GM18502 (cell line): ENCODE data around the gene TPSG1.
"Not testable (repeated sequence)": the region's sequence is repeated elsewhere in the genome, so short reads cannot be mapped to it uniquely, and the experiment has no call there.

Source experiments
- ATAC-seq: cut with Tn5 transposase; IDR thresholded peaks from one replicate; pipeline ENCODE4 v1.9.1; 2021; ENCODE audit warnings: mild to moderate bottlenecking; ENCODE audit not compliant: unreplicated experiment, poor library complexity

Gene TPSG1

DNA sequence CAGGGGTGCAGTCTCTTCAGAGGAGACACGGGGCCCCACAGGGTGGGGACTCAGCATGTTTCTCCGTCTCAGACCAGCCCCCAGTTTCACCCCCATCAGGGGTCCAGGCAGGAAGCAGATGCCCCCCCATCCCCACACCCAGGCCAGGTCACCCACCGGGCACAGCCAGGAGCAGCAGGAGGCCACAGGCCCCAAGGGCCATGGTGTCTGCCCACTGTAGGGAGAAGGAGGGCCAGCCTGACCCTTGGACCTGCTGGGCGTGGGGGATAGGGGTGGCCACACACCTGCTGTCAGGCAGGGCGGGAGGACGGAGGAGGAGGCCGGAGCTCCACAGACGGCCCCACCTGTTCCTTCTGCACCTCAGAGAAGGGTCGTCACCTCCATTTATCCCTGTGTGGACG, at the start of gene TPSG1:
TPSG1 (minus strand) TSS at position 218 of the 401 bp plus-strand sequence; CDS start at position 202, 16 bp downstream.
- no peak for ATAC-seq

DNA sequence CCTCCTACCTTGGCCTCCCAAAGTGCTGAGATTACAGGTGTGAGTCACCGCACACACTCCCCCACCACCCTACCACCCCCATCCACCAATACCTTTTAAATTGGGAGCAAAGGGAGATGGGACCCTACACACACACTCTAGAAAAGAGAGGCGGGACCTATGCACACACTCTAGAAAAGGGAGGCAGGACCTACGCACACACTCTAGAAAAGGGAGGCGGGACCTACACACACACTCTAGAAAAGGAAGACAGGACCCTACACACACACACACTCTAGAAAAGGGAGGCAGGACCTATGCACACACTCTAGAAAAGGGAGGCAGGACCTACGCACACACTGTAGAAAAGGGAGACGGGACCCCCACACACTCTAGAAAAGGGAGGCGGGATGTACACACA, 49.7 kb upstream of the TPSG1 start:
- ATAC-seq: no peak

DNA sequence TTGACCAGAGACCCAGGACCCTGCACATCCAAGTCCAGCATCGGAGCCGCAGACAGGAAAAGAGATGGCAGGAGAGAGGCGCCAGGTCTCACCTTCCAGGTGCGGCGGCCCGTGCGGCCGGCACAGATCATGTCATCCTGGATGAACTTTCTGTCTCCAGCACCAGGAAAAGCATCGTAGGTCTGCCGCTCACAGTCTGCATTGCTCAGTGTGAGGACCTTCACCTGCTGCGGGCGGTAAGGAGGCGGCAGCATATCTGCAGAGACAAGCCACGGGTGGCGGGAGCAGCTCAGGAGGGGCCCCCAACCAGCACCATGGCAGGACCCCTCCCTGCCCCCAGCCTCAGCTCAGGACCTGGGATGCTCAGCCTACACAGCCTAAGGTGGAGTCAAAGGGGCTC, 48.7 kb upstream of the TPSG1 start:
- no peak for ATAC-seq

DNA sequence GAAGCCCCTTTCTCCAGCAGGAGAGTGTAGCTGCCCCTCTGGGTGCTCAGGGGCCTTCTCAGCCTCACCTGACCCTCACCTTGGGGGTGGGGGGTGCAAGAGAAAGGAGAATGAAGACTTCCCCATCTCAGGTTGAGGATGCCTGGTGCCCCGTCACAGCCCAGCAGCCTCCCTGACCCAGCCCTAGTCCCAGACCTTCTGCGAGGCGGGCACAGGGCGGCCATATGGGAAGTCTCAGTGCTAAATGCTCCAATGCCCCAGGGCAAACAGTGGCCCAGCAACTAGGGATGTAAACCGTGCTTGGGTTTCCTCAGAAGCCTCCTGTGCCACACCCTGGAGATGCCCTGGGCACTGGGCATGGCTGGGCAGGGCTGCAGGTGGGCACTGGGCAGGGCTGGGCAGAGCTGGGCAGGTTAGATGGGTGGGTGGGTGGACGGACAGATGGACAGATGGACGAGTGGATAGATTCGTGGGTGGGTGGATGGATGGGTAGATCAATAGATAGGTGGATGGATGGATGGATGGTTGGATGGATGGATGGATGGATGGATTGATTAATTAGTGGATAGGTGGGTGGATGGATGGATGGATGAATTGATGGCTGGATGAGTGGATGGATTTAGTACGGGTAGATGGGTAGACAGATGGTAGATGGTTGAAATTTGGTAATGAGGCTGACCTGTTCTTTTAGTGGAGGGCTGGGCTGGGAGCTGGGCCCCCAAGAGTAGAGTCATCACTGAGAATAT, 47.6 kb upstream of the TPSG1 start:
- ATAC-seq: no peak

DNA sequence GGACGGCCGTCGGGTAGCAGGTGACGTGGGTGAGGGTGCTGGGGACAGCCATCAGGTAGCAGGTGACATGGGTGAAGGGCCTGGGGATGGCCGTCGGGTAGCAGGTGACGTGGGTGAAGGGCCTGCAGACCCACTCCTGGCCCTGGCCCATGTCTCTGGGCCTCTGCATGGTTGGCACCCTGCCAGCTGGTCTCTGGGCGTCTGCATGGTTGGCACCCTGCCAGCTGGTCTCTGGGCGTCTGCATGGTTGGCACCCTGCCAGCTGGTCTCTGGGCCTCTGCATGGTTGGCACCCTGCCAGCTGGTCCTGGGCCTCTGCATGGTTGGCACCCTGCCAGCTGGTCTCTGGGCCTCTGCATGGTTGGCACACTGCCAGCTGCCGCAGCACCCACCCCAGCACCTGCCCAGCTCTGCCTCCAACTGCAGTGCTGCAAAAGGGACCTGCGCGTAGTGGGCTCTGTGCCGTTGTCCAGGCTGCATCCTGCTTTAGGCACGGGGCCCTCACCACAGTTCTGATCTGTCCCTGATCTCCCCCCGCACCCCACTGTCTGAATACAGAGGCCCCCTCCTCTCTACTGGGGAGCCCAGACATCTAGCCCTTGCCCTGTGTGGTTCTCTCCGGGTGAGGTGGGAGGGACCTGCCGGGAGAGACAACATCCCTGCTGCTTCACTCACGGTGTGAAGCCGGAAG, 46.8 kb upstream of the TPSG1 start:
- ATAC-seq: not testable (repeated sequence)

DNA sequence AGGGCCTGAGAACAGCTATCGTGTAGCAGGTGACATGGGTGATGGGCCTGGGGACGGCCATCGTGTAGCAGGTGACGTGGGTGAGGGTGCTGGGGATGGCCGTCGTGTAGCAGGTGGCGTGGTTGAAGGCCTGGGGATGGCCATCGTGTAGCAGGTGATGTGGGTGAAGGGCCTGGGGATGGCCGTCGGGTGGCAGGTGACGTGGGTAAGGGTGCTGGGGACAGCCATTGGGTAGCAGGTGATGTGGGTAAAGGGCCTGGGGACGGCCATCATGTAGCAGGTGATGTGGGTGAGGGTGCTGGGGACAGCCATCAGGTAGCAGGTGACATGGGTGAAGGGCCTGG, 46.3 kb upstream of the TPSG1 start:
- ATAC-seq: no peak

DNA sequence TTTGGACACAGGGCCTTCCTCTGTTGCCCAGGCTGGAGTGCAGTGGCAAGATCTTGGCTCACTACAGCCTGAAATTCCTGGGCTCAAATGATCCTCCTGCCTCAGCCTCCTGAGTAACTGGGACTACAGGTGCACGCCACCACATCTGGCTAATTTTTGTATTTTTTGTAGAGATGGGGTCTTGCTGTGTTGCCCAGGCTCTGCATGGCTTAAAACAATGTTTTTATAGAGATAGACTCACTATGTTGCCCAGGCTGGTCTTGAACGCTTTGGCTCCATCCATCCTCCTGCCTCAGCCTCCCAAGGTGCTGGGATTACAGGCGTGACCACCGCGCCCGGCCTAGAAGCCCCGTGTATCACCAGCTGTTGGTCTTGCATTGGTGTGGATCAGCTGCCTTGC, 44.4 kb upstream of the TPSG1 start:
- not testable (repeated sequence) for ATAC-seq

DNA sequence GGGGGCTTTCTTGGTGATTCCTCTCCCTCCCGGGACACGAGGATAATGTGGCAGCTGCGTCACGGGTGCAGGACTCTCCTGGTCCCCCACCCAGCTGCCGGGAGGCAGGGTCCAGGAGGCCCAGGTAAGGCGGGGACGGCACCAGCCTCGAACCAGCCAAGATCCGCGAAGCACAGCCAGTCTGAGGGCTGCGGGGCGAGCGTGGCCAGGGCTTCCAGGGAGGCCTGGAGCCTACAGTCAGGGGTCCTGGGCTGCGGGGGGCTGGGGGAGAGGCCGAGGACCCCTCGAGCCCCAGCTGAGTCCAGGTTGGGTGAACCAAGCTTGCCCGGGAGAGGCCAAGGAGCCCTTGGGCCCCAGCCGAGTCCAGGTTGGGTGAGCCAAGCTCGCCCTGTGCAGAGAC, 40.8 kb upstream of the TPSG1 start:
- ATAC-seq: no peak

DNA sequence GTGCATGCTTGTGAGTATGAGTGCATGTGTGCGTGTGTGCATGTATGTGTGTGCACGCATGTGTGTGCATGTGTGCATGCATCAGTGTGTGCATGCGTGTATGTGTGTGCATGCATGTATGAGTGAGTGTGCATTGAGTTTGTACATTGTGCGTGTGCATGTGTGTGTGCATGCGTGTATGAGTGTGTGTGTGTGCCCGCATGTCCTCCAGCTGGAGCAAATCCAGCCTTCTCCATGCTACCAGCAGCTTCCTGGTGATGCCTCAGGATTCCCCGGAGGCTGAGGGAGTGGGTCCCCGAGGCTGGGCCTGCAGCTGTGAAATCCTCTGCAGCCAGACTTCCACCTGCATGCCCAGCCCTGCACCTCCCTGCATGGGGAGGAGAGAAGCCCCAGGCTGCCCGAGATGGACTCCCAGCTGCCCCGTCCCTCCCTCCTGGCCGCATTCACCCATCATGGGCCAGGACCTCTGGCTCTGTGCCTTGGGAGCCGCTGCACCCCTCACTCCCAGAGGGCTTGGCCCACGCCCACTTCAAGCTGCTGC, 40.1 kb upstream of the TPSG1 start:
- ATAC-seq: no peak

DNA sequence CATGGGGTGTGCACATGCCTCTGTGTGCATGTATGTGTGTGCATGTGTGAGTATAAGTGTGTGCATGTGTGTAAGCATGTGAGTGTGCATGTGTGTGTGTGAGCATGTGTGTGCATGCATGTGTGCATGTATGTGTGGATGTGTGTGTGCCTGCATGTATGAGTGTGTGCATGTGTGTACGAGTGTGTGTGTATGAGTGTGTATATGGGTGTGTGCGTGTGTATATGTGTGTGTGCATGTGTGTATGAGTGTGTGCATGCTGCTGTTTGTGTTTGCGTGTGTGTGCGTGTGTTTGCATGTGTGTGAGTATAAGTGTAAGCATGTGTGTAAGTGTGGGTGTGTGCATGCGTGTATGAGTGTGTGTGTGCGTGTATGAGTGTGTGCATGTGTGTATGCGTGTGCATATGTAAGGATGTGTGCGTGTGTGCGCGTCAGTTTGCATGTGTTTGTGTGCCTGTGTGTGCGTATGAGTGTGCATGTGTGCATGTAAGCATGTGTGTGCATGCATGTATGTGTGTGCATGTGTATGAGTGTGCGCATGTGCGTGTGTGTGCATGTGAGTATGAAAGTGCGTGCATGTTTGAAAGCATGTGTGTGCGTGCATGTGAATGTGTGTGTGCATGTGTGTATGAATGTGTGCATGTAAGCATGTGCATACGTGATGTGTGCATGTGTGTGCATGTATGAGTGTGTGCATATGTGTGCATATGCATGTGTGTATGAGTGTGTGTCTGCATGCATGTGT, 39.4 kb upstream of the TPSG1 start:
- no peak for ATAC-seq

DNA sequence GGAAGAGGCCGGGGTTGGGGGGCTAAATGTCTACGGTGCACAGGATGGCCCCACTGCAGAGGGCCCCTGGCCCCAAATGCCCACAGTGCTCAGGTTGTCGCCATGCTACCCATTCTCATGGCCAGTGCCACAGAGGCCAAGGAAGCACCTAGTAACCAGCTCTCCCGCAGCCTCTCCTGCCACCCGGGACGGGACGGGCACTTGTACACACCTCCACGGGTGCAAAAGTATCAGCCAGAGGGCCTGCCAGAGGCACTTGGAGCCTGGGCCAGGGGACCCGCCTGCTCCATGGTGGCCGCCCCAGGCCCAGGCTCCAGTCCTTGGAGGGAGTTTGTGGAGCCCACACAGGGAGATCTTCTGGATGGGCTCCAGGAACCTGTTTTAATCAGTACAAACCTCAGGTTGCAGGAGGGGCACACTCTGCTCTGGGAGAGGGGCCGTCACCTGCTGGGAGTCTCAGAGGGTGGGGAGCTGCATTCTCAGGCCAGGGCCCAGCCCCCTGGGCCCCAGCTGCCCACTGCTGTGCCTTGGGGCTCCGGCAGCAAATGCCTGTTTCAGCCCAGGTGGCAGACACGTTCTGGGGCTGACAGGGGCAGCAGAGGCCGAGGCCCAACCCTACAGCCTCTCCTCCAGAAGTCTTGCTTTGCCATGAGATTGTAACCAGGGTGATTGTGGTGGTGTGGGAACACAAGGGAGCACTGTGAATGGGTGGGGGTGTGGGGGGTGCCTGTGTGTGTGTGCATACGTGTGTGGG, 38.7 kb upstream of the TPSG1 start:
- no peak for ATAC-seq

DNA sequence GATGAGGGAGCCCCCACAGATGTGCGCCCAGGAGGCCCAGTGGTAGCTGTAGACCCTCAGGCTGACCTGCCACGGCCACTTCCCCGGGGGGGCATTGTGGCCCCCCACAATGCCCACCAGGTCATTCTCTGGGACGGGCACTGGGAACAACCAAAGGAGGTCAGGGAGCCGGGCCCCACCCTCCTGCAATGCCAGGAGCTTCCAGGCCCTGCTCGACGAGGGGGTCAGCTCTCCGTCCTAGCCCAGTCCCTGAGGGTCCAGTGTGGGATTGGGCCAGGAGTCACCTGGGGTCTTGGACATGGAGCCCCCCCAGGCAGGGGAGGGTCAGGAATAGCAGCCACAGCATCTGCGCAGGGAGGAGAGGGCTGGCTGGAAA, 37.8 kb upstream of the TPSG1 start:
- no peak for ATAC-seq

DNA sequence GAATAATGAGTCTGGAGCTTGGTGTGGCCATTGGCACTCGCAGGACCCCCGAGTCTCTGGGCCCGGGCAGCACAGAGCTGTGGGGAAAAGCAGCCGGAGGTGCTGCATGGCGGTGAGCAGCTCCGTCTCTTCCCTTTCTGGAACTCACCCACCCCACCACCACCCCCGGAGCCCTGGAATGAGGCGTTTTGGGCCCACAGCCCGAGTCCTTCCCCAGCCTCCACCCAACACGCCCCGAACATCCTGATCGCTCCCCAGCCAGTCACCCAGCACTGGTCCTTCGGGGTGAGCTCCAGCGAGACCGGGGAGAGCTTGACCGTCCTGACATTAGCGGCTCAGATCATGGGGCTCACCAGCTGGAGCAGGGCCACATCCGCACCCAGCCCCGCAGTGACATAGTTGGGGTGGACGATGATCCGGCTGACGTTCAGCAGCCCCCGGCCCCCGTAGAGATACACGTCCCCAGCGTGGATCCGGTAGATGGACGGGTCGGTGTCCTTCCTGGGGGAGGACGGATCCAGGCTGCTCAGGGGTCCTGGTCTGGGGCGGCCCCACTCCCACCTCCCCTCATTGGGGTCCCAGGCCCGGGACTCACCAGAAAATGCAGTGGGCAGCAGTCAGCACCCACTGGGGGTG, 37.3 kb upstream of the TPSG1 start:
- no peak for ATAC-seq

DNA sequence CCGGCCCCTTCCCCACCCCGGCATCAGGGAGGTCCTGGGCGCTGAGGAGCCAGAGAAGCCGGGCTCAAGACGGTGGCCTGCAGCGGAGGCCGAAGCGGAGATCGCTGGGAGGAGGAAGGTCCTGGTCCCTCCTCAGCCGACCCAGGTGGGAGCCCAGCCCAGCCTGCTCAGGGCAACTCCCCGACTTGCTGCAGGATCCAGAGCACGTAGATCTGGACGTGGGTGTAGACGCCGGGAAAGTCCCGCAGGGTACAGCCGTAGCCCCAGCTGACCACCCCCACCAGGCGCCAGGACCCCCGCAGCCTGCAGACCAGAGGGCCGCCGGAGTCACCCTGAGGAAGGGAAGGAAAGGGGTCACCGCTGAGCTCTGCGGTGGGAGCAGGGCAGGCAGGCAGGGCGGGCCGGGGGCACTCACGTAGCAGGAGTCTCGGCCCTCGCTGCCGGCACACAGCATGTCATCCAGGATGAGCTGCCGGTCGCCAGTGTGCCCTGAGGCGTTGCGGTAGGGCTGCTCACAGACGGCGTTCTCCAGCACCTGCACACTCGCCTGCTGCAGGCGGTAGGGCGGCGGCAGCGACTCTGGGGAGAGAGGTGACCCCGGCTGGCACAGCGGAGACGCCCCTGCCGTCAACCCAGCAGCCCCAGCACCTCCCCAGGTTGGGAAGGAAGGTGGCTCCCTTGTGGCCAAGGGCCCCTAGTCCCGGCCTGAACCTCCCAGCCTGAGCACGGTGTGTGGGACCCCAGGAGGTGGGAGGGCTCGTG, 36.2 kb upstream of the TPSG1 start:
- ATAC-seq: no peak

DNA sequence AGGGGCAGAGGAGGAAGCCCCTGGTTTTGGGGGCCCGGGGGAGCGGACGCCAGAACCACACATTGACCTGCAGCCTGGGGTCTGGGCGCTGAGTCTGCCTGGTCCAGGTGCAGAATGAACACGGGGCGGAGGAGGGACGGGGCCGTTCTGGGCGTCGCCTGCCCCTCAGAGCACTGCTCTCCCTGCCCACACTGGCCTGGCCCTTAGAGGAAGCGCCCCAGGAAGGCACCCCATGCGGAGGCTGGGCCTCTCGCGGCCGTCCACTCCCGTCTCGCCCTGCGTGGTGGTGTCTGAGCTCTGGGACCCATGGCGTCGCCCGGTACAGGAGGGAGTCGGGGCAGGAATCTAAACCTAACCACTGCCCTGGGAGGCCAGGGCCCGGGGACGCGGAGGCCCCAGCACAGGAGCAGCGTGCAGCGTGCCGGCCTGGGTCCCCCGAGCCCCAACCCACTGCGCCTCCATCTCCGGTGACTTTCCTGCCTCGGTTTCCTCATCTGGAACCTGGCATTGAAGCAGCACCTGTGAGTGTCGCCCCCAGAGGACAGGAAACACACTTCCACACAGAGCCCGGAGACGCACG, 35.1 kb upstream of the TPSG1 start:
- ATAC-seq: no peak

DNA sequence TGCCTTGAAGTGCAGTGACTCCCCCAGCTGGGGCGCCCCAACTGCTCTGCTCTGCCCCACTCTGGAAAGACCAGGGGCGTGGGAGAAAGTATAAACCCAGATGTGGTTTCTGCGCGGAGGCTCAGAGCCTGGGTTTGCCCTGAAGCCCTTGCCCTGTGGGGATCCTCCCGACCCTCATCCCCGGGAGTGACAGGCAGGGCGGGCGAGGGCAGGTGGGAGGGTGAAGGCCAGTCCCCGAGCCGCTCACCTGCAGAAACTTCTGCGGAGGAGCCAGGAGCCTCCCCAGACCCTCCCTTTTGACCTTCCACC, 34.6 kb upstream of the TPSG1 start:
- no peak for ATAC-seq

DNA sequence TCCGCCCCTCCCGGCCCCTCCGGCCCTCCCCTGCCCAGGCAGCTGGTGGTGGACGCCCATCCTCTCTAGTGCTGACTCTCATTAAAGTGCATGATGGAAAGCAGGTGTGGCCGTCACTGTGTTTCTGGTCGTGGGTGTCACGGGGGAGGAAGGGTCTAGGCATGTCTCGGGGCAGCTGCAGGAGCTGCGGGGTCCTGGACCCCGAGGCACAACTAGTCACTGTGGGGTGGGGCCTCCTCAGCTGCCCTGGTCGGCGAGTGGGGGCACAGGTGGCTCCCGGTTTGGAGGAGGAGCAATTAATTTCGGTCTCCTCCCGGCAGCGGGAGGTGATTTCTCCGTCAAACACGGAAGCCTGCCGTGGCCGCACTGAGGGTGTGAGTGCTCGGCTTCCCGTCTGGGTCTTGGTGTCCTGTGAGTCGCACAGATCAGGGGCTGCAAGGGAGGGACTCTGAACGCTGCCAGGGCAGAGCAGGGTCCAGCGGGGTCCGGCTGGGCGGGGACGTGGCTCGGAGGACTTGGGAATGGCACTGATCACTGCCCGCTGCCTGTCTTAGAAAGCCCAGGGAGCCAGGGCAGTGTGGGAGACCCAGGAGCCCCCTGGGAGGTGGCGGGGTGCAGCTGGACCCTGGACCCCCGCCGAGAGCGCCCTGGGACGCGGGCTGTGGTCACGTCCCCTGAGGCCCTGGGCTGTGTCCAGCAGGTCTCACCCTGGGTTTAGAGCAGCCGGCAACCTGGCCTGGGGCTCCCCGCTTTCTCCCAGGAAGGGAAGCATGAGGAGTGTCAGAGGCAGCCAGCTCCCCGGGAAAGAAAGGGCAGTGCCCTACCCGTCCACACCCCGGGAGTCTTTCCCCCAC, 34.1 kb upstream of the TPSG1 start:
- no peak for ATAC-seq

DNA sequence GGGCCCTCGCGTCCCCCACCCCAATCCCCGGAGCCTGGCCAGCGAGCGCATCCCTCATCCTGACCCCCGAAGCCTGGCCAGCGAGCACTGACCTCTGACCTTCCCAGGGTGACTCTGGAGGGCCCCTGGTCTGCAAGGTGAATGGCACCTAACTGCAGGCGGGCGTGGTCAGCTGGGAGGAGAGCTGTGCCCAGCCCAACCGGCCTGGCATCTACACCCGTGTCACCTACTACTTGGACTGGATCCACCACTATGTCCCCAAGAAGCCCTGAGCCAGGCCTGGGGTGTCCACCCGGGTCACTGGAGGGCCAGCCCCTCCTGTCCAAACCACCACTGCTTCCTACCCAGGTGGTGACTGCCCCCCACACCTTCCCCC, 33.1 kb upstream of the TPSG1 start:
- no peak for ATAC-seq
